Thyroid gland (tissue), 4 donors: ENCODE results near the gene ZNF700.
"Not testable (repeated sequence)": the region's sequence is repeated elsewhere in the genome, so short reads cannot be mapped to it uniquely, and the experiment has no call there.

ENCODE experiments used
- POLR2A ChIP-seq, 2 donors: fragments of 450-650 bp; IDR thresholded peaks; one replicate each; pipeline ENCODE4 v1.6.1; 2017; ENCODE audit warnings: antibody characterized with exemption in 2 of 2, mild to moderate bottlenecking in 2 of 2, moderate library complexity in 1 of 2
- TF ChIP-seq, protein P1 (sequence below), 6 experiments: fragments of 200-600 bp in 3 of 6; fragments of 450-650 bp in 3 of 6; sonication (generic) in 3 of 6; IDR thresholded peaks; one replicate each; pipeline ENCODE4 v1.5.1; 2016 to 2019; ENCODE audit warnings: antibody characterized with exemption in 6 of 6, mild to moderate bottlenecking in 2 of 6, inconsistent platforms in 1 of 6, moderate library complexity in 1 of 6

DNA sequence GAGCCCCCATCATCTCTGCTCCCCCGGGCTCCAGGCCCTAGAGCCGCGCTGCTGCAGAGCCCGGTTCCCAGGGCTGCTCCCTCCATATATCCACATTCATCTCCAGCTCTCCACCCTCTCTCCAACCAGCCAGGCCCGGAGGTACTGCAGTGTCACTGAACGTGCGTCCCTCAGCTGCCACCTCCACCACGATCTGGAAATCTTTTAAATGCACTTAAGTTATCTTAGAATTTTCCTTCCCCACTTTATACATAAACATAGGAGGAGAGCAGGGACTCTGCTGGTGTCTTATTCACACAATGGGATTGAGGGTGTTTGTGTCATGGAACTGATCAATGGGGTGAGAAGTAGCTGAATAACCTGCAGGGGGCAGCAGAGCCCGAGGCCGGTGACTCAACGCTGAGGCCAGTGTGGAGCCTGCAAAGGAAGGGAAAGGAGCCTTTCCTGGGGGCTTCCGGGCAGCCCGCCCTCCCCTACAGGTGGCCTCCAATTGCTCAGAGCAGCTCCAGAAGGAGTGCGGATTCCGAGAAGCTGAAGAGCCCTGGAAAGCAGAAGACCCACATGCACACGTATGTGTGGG lies 45.1 kb upstream of the ZNF700 start:
- TF ChIP-seq, protein P1, sequence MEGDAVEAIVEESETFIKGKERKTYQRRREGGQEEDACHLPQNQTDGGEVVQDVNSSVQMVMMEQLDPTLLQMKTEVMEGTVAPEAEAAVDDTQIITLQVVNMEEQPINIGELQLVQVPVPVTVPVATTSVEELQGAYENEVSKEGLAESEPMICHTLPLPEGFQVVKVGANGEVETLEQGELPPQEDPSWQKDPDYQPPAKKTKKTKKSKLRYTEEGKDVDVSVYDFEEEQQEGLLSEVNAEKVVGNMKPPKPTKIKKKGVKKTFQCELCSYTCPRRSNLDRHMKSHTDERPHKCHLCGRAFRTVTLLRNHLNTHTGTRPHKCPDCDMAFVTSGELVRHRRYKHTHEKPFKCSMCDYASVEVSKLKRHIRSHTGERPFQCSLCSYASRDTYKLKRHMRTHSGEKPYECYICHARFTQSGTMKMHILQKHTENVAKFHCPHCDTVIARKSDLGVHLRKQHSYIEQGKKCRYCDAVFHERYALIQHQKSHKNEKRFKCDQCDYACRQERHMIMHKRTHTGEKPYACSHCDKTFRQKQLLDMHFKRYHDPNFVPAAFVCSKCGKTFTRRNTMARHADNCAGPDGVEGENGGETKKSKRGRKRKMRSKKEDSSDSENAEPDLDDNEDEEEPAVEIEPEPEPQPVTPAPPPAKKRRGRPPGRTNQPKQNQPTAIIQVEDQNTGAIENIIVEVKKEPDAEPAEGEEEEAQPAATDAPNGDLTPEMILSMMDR (IDR thresholded peaks at IDR 0.05): peak in 2 of 6 experiments; percentile 26 to 35
- TF ChIP-seq POLR2A (IDR thresholded peaks at IDR 0.05): not testable (repeated sequence)
